ENCODE data around the gene SAA1.
"Not testable (repeated sequence)": the region's sequence is repeated elsewhere in the genome, so short reads cannot be mapped to it uniquely, and the experiment has no call there.

Gene SAA1

DNA sequence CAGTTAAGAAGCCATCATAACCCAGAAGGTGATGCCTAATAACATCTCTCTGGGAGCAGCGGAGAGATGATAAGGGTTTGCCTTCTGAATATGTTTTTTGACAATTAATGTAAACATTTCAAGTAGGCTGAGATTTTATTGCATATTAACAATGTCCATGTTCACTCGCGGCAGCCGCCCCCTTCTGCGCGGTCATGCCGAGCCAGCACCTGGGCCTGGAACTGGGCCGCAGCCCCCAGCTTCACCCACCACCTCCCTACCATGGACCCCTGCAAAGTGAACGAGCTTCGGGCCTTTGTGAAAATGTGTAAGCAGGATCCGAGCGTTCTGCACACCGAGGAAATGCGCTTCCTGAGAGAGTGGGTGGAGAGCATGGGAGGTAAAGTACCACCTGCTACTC lies 4.3 kb upstream of the SAA1 start:
- no peak for DNase-seq

GRCh38 chr11:18262681-18263350 lies 3.2 kb upstream of the SAA1 start:
- not testable (repeated sequence) for DNase-seq

GRCh38 chr11:18264035-18264434 lies 2.0 kb upstream of the SAA1 start:
- DNase-seq, result no peak

DNA sequence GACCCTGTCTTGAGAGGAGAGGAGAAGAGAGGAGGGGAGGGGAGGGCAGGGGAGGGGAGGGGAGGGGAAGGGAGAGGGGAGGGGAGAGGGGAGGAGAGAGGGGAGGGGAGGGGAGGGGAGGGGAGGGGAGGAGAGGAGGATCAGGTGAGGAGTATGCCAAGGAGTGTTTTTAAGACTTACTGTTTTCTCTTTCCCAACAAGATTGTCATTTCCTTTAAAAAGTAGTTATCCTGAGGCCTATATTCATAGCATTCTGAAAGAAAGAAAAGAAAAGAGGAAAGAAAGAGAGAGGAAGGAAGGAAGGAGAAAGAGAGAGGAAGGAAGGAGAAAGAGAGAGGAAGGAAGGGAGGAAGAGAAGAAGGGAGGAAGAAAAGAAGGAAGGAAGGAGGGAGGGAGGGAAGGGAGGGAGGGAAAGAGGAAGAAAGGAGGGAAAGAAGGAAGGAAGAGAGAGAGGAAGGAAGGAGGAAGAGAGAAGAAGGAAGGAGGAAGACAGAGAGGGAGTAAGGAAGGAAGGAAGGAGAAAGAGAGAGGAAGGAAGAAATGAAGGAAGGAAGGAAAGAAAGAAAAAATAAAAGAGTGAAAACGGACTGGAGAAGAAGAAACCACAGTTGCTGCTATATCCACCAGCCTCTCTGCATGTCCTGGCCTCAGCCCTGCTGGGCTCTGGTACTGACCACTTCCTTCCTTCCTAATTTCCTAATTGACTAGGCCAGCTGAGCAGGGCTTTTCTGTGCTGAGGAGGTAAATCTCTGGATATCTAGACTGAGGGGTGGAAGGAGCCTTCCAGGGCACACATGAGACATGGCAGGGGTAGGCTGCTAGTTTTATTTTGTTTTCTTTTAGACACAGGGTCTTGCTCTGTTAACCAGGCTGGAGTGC lies 1.1 kb upstream of the SAA1 start:
- no peak for DNase-seq

- DNase-seq, result not testable (repeated sequence)
These were observed 1.5 kb downstream of the SAA1 start for GRCh38 chr11:18267335-18268133.

DNA sequence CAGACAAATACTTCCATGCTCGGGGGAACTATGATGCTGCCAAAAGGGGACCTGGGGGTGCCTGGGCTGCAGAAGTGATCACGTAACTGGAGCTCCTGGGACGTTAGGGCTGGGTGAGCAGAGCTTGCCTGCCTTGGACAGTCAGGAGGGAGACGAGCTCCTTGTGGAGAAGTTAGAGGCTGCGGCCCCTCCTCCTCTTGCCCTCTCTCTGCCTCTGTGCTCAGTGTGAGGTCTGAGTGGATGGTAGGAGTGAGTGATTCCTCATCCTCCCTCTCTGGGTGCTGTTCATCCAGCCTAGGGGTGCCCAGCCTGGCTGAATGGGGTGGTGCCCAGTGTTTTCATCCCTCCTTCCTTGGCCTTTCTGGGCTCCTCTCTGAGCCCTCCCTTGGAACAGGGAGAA lies 3.2 kb downstream of the SAA1 start:
- DNase-seq, result not testable (repeated sequence)

DNA sequence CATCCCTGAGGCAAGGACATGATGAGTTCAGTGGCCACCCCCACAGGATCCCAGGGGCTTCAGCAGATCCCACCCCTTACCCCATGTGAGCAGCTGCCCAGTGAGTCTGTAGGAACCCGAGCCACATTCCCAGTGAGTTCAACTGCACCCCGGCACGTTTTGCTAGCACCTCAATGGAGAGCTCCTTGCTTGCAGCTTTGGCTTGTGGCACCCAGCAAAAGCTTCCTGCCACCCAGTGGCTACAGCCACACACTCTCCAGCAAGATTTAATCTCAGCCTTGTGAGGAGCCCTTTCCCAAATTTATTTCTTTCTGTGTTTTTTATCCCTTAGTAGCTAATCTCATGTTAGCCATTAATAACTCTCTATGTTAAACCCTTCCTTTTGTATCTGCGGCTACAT lies 4.0 kb downstream of the SAA1 start:
- no peak for DNase-seq

- DNase-seq, result no peak
These were observed 5.1 kb downstream of the SAA1 start for GRCh38 chr11:18271206-18271605.

DNA sequence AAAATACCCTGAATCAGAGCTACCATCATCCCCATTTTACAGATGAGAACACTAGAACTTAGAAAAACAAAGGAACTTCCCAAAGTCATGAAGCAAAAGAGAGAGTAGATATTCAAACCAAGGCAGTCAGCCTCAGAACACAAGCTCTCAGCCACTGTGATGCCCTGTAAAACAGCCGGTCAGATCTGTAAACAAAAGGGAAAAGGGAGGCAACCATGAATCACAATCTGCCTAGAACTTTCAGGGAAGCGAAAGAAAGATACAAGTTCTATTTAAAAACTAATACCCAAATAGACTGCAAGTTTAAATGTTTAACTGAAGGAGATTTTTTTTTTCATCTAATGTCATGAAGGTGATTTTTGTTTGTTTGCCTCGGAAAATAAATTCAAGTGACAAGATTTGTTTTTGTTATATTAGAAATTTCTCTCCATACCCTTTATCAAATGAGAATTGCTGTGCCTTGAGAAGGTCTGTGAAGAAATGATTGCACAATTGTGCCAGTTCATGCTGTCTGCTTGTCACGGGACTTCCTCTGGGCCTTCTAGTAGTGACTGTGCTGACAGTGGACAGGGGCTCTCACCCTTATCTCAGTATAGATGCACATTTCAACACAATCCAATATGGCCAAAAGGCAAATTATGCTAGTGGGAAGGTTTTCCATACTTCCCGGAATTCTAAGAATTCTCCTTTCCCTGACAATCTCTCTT lies 11.7 kb downstream of the SAA1 start:
- DNase-seq, result no peak

GRCh38 chr11:18280438-18281045 lies 14.5 kb downstream of the SAA1 start:
- DNase-seq, result no peak

GRCh38 chr11:18282626-18283025 lies 16.6 kb downstream of the SAA1 start:
- no peak for DNase-seq

DNA sequence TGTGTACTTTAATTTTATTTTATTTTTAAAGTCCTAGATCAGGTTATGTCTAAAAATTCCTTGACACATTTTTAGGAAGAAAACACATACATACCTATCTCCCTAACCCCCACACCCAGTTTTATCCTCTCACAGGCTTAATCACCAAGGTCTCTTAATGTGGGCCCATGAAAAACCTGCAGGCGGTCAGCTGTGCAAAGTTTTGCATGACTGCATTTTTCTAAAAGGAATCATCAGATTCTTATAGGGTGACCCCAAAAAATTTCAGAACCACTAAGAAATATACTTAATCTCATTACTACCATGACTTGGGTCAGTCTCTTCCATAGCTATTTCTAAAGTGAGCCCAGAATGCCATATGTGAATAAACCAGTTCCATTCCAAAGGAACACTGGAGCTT lies 19.8 kb downstream of the SAA1 start:
- no peak for DNase-seq

DNA sequence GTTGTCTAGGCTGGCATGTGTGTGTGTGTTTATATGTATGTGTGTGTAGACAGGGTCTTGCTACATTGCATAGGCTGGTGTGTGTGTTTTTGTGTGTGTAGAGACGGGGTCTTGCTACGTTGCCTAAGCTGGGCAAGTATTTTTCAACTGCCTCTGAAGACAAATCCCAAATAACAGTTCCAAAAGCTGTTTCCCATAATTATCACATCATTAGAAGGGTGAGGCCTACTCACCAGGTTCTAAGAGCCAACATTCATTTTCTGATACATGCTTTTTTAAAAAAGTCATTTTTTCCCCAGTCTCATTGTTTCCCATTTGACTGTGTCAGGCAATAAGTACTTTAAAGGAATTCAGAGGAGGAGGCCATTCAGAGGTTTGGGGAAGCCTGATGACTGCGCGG lies 22.8 kb downstream of the SAA1 start:
- no peak for DNase-seq

DNA sequence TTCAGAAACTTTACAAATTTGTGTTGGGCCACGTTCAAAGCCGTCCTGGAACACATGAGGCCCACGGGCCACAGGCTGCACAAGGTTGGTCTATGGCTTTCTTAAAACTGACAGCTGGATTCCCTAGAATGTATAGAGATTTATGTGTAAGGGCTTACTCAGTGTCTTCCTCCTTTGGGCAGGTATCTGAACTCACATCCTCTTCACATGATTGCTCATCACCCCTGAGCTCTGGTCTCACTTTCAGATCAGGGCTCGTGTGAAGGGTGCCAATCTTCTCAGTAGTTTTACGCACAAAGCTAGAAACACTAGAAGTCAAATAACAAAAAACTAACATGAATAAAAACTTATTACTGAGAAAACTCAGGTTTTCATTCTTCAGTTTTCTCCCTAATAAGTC lies 28.8 kb downstream of the SAA1 start:
- no peak for DNase-seq

- DNase-seq, result no peak
These were observed 29.3 kb downstream of the SAA1 start for GRCh38 chr11:18295316-18295715.

DNA sequence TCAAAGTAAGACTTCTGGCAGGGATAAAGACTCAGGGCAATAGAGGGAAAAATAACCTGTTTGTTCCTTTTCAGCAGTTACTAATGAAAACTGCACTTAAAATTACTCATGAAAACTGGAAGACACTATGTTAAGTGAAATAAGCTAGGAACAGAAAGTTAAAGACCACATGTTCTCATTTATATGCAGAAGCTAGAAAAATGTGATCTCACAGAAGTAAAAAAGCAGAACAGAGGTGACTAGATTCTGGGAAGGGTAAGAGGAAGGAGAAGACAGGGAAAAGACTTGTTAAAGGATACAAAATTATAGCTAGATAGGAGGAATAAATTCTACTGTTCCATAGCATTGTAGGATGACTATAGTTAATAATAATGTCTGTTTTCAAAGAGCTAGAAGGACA lies 33.7 kb downstream of the SAA1 start:
- no peak for DNase-seq

DNA sequence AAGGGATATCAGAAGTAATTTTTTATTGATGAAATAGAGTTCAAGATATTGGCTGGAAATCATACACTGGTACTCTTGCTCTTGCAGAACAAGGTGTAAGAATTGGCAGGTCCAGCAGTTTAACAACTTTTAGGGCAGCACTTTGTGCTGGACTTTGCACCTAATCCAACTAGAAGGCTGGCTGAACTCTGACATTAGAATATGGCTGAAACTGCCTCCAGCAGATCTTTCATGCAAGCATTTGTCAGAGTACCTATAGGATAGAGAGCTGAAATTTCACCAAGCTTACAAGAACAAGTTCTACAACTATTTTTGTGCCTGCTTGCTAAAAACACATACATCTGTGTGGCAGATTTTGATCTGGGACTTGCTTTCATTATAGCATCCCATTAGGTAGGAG lies 38.7 kb downstream of the SAA1 start:
- no peak for DNase-seq

- DNase-seq, result no peak
These were observed 41.5 kb downstream of the SAA1 start for GRCh38 chr11:18307461-18308139.

GRCh38 chr11:18308242-18308641 lies 42.2 kb downstream of the SAA1 start:
- DNase-seq, result no peak

DNA sequence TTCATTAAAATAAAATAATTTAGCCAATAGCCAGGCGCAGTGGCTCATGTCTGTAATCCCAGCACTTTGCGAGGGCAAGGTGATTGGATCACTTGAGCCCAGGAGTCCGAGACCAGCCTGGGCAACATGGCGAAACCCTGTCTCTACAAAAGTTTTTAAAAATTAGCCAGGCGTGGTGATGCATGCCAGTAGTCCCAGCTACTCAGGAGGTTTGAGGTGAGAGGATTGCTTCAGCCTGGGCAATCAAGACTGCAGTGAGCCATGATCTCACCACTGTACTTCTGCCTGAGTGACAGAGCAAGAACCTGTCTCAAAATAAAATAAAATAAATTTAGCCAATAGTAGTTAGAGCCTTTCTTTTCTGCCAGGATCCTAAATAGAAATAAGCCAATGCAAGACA lies 43.6 kb downstream of the SAA1 start:
- DNase-seq, result no peak

- no peak for DNase-seq
These were observed 44.8 kb downstream of the SAA1 start for GRCh38 chr11:18310800-18311340.

GRCh38 chr11:18312012-18312411 lies 45.9 kb downstream of the SAA1 start:
- no peak for DNase-seq

Measured in activated CD4-positive, alpha-beta T cell treated with anti-CD3 and anti-CD28 coated beads, Interleukin-2, amount 50 U/mL, for 48 hours (primary cell).